Gastrocnemius medialis (tissue), 4 donors: Measurements from ENCODE around the gene GPC6.

ENCODE experiments used
- CTCF ChIP-seq, 5 experiments: fragments of 450-650 bp in 3 of 5; fragments of 200-600 bp in 2 of 5; sonication (generic) in 2 of 5; IDR thresholded peaks in 4 of 5; conservative IDR thresholded peaks in 1 of 5; 1 replicate in 4 of 5; 2 replicates in 1 of 5; pipeline ENCODE4 v1.5.1; 2016 to 2019; ENCODE audit warnings: antibody characterized with exemption in 5 of 5, mild to moderate bottlenecking in 3 of 5, moderate library complexity in 3 of 5
- POLR2A ChIP-seq, 2 donors: fragments of 450-650 bp; IDR thresholded peaks; one replicate each; pipeline ENCODE4 v1.6.1; 2017; ENCODE audit warnings: antibody characterized with exemption in 2 of 2, mild to moderate bottlenecking in 2 of 2, moderate library complexity in 2 of 2

- TF ChIP-seq CTCF (IDR thresholded peaks at IDR 0.05 in 4 of 5, conservative IDR thresholded peaks at IDR 0.05 in 1 of 5) (no peak), POLR2A (IDR thresholded peaks at IDR 0.05) (no peak)
Measured at GRCh38 chr13:93715866-93716265, 489.3 kb downstream of the GPC6 start.
